Liver (tissue), 9 donors: ENCODE data around the gene ASXL1. TPM values are rescaled to one million over a fixed set of nuclear protein-coding genes. Genes with fewer than 3 reads are reported as not detected.

Source experiments
- DNase-seq: peaks from one replicate; pipeline ENCODE4 v3.0.0-alpha.2; 2017; ENCODE audit warnings: low spot score
- H3K27ac ChIP-seq, 2 donors: one replicate each; pipeline ENCODE4 v1.7.0; 2013; ENCODE audit warnings: inconsistent platforms in 2 of 2, low read length in 2 of 2, control low read depth in 1 of 2, low read depth in 1 of 2, mild to moderate bottlenecking in 1 of 2
- H3K27me3 ChIP-seq, 4 donors: one replicate each; pipeline versions ENCODE4 v1.6.1 to v1.7.0; 2013; ENCODE audit warnings: low read length in 3 of 4, inconsistent platforms in 1 of 4, mild to moderate bottlenecking in 1 of 4, moderate library complexity in 1 of 4; ENCODE audit not compliant: control insufficient read depth in 4 of 4, insufficient read depth in 4 of 4
- H3K36me3 ChIP-seq, 4 donors: one replicate each; pipeline versions ENCODE4 v1.6.1 to v1.7.0; 2013; ENCODE audit warnings: low read length in 3 of 4, mild to moderate bottlenecking in 3 of 4, low read depth in 1 of 4, moderate library complexity in 1 of 4; ENCODE audit not compliant: control insufficient read depth in 4 of 4, insufficient read depth in 3 of 4
- H3K4me1 ChIP-seq, 4 donors: one replicate each; pipeline versions ENCODE4 v1.6.1 to v1.7.0; 2013; ENCODE audit warnings: low read length in 3 of 4, mild to moderate bottlenecking in 3 of 4, moderate library complexity in 1 of 4; ENCODE audit not compliant: control insufficient read depth in 4 of 4, insufficient read depth in 4 of 4
- H3K4me3 ChIP-seq, 3 donors: one replicate each; pipeline versions ENCODE4 v1.6.1 to v1.7.0; 2013; ENCODE audit warnings: low read length in 3 of 3, control low read depth in 1 of 3, low read depth in 1 of 3, mild to moderate bottlenecking in 1 of 3
- H3K9ac ChIP-seq, 2 donors: one replicate each; pipeline ENCODE4 v1.7.0; 2013; ENCODE audit warnings: low read length in 2 of 2, mild to moderate bottlenecking in 2 of 2, moderate library complexity in 2 of 2, control low read depth in 1 of 2, low read depth in 1 of 2
- H3K9me3 ChIP-seq, 4 donors: one replicate each; pipeline versions ENCODE4 v1.6.1 to v1.7.0; 2013; ENCODE audit warnings: low read length in 3 of 4; ENCODE audit not compliant: control insufficient read depth in 4 of 4
- ATF3 ChIP-seq: IDR thresholded peaks from 2 replicates; pipeline ENCODE4 v1.6.1; 2016; ENCODE audit warnings: antibody characterized with exemption
- CTCF ChIP-seq: fragments of 150-350 bp; IDR thresholded peaks from 2 replicates; pipeline ENCODE4 v1.5.1; 2017; ENCODE audit warnings: improper control_type of control experiment, low read depth, low read length; ENCODE audit not compliant: missing input control
- FOXA1 ChIP-seq: IDR thresholded peaks from 2 replicates; pipeline ENCODE4 v1.6.1; 2016; ENCODE audit warnings: antibody characterized with exemption
- GABPA ChIP-seq, 2 donors: IDR thresholded peaks in 1 of 2; conservative IDR thresholded peaks in 1 of 2; 2 replicates each; pipeline ENCODE4 v1.6.1; 2016; ENCODE audit warnings: antibody characterized with exemption in 2 of 2, mild to moderate bottlenecking in 1 of 2, moderate library complexity in 1 of 2
- HNF4A ChIP-seq, 2 donors: conservative IDR thresholded peaks; 2 replicates each; pipeline ENCODE4 v1.6.1; 2016; ENCODE audit warnings: antibody characterized with exemption in 2 of 2, mild to moderate bottlenecking in 2 of 2
- HNF4G ChIP-seq: IDR thresholded peaks from 2 replicates; pipeline ENCODE4 v1.6.1; 2016; ENCODE audit warnings: antibody characterized with exemption
- JUND ChIP-seq, 2 donors: IDR thresholded peaks; 2 replicates each; pipeline ENCODE4 v1.6.1; 2016; ENCODE audit warnings: antibody characterized with exemption in 2 of 2
- MAX ChIP-seq: IDR thresholded peaks from 2 replicates; pipeline ENCODE4 v1.6.1; 2016; ENCODE audit warnings: antibody characterized with exemption
- NR2F2 ChIP-seq: IDR thresholded peaks from 2 replicates; pipeline ENCODE4 v1.6.1; 2016; ENCODE audit warnings: antibody characterized with exemption
- RAD21 ChIP-seq, 2 donors: IDR thresholded peaks; 2 replicates each; pipeline ENCODE4 v1.6.1; 2016; ENCODE audit warnings: antibody characterized with exemption in 2 of 2, mild to moderate bottlenecking in 2 of 2
- REST ChIP-seq: IDR thresholded peaks from 2 replicates; pipeline ENCODE4 v1.6.1; 2016; ENCODE audit warnings: antibody characterized with exemption, mild to moderate bottlenecking
- RXRA ChIP-seq, 2 donors: IDR thresholded peaks; 2 replicates each; pipeline ENCODE4 v1.6.1; 2017 to 2018; ENCODE audit warnings: antibody characterized with exemption in 2 of 2, mild to moderate bottlenecking in 1 of 2
- SP1 ChIP-seq: IDR thresholded peaks from 2 replicates; pipeline ENCODE4 v1.6.1; 2018; ENCODE audit warnings: antibody characterized with exemption, mild to moderate bottlenecking
- TAF1 ChIP-seq: conservative IDR thresholded peaks from 2 replicates; pipeline ENCODE4 v1.6.1; 2016; ENCODE audit warnings: antibody characterized with exemption, mild to moderate bottlenecking
- YY1 ChIP-seq: IDR thresholded peaks from 2 replicates; pipeline ENCODE4 v1.6.1; 2016; ENCODE audit warnings: antibody characterized with exemption, mild to moderate bottlenecking
- ZBTB33 ChIP-seq: IDR thresholded peaks from 2 replicates; pipeline ENCODE4 v1.6.1; 2016; ENCODE audit warnings: antibody characterized with exemption
- WGBS: extraction: QIAGEN DNeasy Blood & Tissue Kit; methylation state at CpG from one replicate; pipeline ENCODE4 v1.1.7; 2013; 5-methylcytosine and 5-hydroxymethylcytosine counted together
- polyA plus RNA-seq, 2 donors: library from polyadenylated mRNA; stranded (reverse) in 1 of 2; unstranded in 1 of 2; fragments of 200-250 nt in 1 of 2; fragments of >200 nt in 1 of 2; fragmentation: Nextera tagmentation in 1 of 2; extraction: Ambion mirVana in 1 of 2; gene quantifications; one replicate each; pipeline versions ENCODE4 v1.2.1 to v1.2.3, GENCODE V29; 2013 to 2015
- total RNA-seq, 2 donors: library from RNA; depleted of rRNA; stranded (reverse); fragments of >200 nt; gene quantifications; one replicate each; pipeline ENCODE4 v1.2.3, GENCODE V29; 2014
- donor health status: healthy.
- donor health status: healthy.
- donor health status: healthy.
- donor health status: healthy.
- donor health status: healthy.

ASXL1 gene
- total and polyA plus RNA-seq, 4 donors: 13.4 to 61.3 (median 24.5) TPM

- TF ChIP-seq ATF3: no peak
- no peak for TF ChIP-seq HNF4A (conservative IDR thresholded peaks at IDR 0.05)
- no peak for TF ChIP-seq REST
- no peak for TF ChIP-seq SP1
Observed at GRCh38 chr20:32387252-32387651, 29.1 kb downstream of the ASXL1 start (continued).

- DNase-seq: no peak
- H3K9me3 ChIP-seq: no peaks in the 10 kb centered on the region
- no peaks in the 10 kb centered on the region for H3K27me3 ChIP-seq
- H3K4me1 ChIP-seq: no peaks in the 10 kb centered on the region
- H3K36me3 ChIP-seq: peaks cover 1 to 13% (median 5%) of the 10 kb centered on the region in 4 donors
- H3K9ac ChIP-seq: no peak overlapping the region
- H3K4me3 ChIP-seq: no peak overlapping the region
- WGBS: 96% methylated on average over 2 of the region's 2 CpGs
- TF ChIP-seq HNF4G: no peak
- TF ChIP-seq ZBTB33: no peak
- TF ChIP-seq NR2F2: no peak
- H3K27ac ChIP-seq: no peak overlapping the region
Observed at GRCh38 chr20:32391003-32391402, 32.9 kb downstream of the ASXL1 start.

GRCh38 chr20:32395066-32395465, 36.9 kb downstream of the ASXL1 start:
- Histone ChIP-seq H3K4me3 (no peak overlapping the region), H3K9me3 (no peaks in the 10 kb centered on the region), H3K27ac (no peak overlapping the region), H3K9ac (no peak overlapping the region), H3K36me3 (peaks cover 1 to 10% (median 5%) of the 10 kb centered on the region in 4 donors), H3K27me3 (no peaks in the 10 kb centered on the region), H3K4me1 (peaks cover 0 to 4% (median 0%) of the 10 kb centered on the region in 4 donors)
- DNase-seq: no peak
- WGBS: 97% methylated on average over 3 of the region's 3 CpGs
- TF ChIP-seq JUND (IDR thresholded peaks at IDR 0.05) (no peak), HNF4G (no peak), SP1 (no peak), RXRA (IDR thresholded peaks at IDR 0.05) (no peak), MAX (no peak), ATF3 (no peak), RAD21 (IDR thresholded peaks at IDR 0.05) (no peak), NR2F2 (no peak), HNF4A (conservative IDR thresholded peaks at IDR 0.05) (no peak), FOXA1 (no peak), TAF1 (no peak), YY1 (no peak), GABPA (IDR thresholded peaks at IDR 0.05 in 1 of 2, conservative IDR thresholded peaks at IDR 0.05 in 1 of 2) (no peak), REST (no peak), ZBTB33 (no peak), CTCF (no peak)
